Retinal pigment epithelial cell (primary cell): ENCODE data around the gene ZPR1.

Experiments used
- DNase-seq: peaks from one replicate; pipeline ENCODE4 v3.0.0-alpha.2; 2010; ENCODE audit warnings: low read depth
- H3K4me3 ChIP-seq: 2 replicates; pipeline ENCODE4 v1.5.1; 2011; ENCODE audit warnings: mild to moderate bottlenecking, low read length, control low read depth, moderate library complexity
- TF ChIP-seq, protein P1 (sequence below): conservative IDR thresholded peaks from 2 replicates; pipeline ENCODE4 v1.5.1; 2011; ENCODE audit warnings: low read depth, low read length, control low read depth, inconsistent platforms

Gene ZPR1

DNA sequence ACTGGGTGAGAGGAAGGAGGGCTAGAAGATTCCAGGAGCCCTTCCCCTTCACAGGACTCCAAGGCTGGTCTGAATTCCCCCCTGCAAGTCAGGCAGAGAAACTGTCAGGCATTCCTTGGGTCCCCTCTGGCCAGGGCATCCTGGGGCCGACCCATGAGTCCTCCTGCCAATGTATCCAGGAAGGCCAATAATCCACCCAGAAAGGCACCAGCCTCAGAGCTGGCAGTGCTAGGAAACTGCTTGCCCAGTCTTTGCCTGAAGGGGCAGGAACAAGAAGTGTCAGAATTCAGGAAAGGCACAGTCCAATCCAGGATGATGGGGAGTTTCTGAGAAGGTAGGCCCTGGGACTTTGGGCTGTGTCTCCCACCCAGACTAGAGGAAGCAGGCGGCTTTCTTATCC, 56.0 kb downstream of the ZPR1 start:
- H3K4me3 ChIP-seq, result no peak overlapping the region
- TF ChIP-seq, protein P1, sequence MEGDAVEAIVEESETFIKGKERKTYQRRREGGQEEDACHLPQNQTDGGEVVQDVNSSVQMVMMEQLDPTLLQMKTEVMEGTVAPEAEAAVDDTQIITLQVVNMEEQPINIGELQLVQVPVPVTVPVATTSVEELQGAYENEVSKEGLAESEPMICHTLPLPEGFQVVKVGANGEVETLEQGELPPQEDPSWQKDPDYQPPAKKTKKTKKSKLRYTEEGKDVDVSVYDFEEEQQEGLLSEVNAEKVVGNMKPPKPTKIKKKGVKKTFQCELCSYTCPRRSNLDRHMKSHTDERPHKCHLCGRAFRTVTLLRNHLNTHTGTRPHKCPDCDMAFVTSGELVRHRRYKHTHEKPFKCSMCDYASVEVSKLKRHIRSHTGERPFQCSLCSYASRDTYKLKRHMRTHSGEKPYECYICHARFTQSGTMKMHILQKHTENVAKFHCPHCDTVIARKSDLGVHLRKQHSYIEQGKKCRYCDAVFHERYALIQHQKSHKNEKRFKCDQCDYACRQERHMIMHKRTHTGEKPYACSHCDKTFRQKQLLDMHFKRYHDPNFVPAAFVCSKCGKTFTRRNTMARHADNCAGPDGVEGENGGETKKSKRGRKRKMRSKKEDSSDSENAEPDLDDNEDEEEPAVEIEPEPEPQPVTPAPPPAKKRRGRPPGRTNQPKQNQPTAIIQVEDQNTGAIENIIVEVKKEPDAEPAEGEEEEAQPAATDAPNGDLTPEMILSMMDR, result no peak
- DNase-seq, result no peak

DNA sequence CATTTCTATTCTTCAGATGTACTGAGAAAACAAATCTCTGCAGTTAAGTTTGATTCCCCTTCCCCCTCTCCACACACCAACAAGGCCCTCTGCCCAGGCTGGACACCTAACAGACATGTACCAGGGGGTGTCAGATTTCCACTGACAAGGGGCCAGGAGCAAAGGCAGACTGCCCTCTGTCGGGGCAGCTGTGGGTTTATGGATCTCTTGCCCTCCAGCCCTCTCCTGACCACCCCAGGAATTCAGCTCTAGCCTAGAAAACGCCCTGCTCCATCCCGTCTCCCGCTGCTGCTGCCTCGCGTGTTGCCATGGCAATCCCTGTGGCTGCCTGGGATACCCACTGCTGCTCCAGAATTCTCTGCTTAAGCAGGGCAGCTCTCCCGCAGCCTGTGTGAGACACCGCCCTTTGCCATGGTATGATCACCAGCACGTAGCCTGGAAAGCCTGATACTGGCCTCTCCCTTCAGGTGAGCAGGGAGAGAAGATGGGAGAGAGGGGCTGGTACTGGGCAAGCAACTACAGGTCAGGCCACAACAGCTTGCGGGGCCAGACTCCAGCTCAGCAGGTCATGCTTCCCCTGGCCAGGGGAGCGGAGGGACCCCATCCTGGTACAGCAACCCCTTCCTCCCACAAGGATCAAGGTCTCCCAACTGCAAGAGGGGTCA, 56.6 kb downstream of the ZPR1 start:
- TF ChIP-seq, protein P1, result no peak
- H3K4me3 ChIP-seq, result no peak overlapping the region
- DNase-seq, result no peak

- H3K4me3 ChIP-seq, result no peak overlapping the region
- no peak for DNase-seq
- TF ChIP-seq, protein P1, result no peak
These were observed 57.2 kb downstream of the ZPR1 start for GRCh38 chr11:116730601-116731000.

DNA sequence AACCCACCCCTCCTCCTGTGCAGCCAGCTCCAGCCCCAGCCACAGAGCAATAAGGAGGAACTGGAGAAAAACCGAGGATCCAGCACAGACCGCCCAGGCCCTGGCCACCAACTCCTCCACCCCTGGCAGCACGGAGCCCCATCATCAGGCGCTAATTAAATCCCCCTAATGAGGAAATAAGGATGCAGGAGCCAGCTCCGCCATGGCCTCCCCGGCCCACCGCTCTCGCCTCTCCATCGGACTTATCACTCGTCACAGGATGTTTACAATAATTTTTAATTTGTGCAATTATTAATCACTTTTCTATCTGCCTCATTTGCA, 57.6 kb downstream of the ZPR1 start:
- H3K4me3 ChIP-seq, result no peak overlapping the region
- no peak for DNase-seq
- TF ChIP-seq, protein P1, result no peak

GRCh38 chr11:116729501-116730240, 58.2 kb downstream of the ZPR1 start:
- TF ChIP-seq, protein P1, result no peak
- H3K4me3 ChIP-seq, result no peak overlapping the region
- DNase-seq, result no peak

- no peak overlapping the region for H3K4me3 ChIP-seq
- TF ChIP-seq, protein P1, result no peak
- no peak for DNase-seq
These were observed 59.8 kb downstream of the ZPR1 start for GRCh38 chr11:116727990-116728389.
